HCT116 (cell line): ENCODE results near the gene CDKAL1. TPM values are rescaled to one million over a fixed set of nuclear protein-coding genes. Genes with fewer than 3 reads are reported as not detected.

Source experiments
- ATAC-seq: fragments of 200-7000 bp; cut with Tn5 transposase; 2 replicates; pipeline ENCODE4 v1.9.1; 2020; ENCODE audit warnings: mild to moderate bottlenecking, moderate library complexity
- BruUV-seq: library from RNA; stranded (reverse); fragments of 400-500 nt; replicated peaks from 2 replicates; lab custom pipeline; 2021; lab: Mats Ljungman, UMichigan
- CTCF ChIA-PET: fragments of 300-600 bp; sonication (Branson Sonifier 250); formaldehyde crosslinking; loops from one replicate; lab custom pipeline; 2021; ENCODE audit warnings: antibody characterized with exemption; lab: Charles Lee
- POLR2A ChIA-PET: fragments of 300-600, 350-600 bp; sonication (Branson Sonifier 250); formaldehyde crosslinking; loops from one replicate; lab custom pipeline; 2021; ENCODE audit warnings: antibody characterized with exemption; lab: Charles Lee
- RAD21 ChIA-PET, 2 experiments: fragments of 300-600 bp; sonication (Branson Sonifier 250); formaldehyde crosslinking; loops; one replicate each; lab custom pipeline; 2023; ENCODE audit warnings: low total read pairs in 2 of 2; ENCODE audit not compliant: uncharacterized antibody in 2 of 2, unreplicated experiment in 2 of 2, low non-redundant PET in 1 of 2; lab: Charles Lee
- DNase-seq: peaks from one replicate; pipeline ENCODE4 v3.0.0-alpha.2; 2010; ENCODE audit warnings: low read depth, low spot score
- H2AFZ ChIP-seq: fragments of 200-600 bp; shearing (Covaris generic), sonication (generic); 2 replicates; pipeline ENCODE4 v1.6.1; 2017; ENCODE audit warnings: low read depth, mixed run types, mixed read lengths, antibody characterized with exemption, low read length; ENCODE audit not compliant: poor library complexity, severe bottlenecking
- H3K27ac ChIP-seq: 2 replicates; pipeline ENCODE4 v1.5.1; 2012; ENCODE audit warnings: low read depth, low read length
- H3K27me3 ChIP-seq: fragments of 200-600 bp; sonication (generic); 2 replicates; pipeline ENCODE4 v1.6.1; 2016; ENCODE audit warnings: mixed run types, low read length, mixed read lengths; ENCODE audit not compliant: insufficient read depth
- H3K36me3 ChIP-seq, 2 experiments: fragments of 200-500 bp in 1 of 2; fragments of 200-600 bp in 1 of 2; sonication (Bioruptor generic) in 1 of 2; sonication (generic) in 1 of 2; 2 replicates each; pipeline versions ENCODE4 v1.5.1 to v1.6.1; 2014 to 2016; ENCODE audit warnings: low read length in 2 of 2, inconsistent platforms in 1 of 2, mixed read lengths in 1 of 2, mixed run types in 1 of 2; ENCODE audit not compliant: insufficient read depth in 2 of 2, control insufficient read depth in 1 of 2
- H3K4me1 ChIP-seq, 2 experiments: fragments of 200-600 bp in 1 of 2; sonication (generic) in 1 of 2; 2 replicates each; pipeline versions ENCODE4 v1.5.1 to v1.6.1; 2012 to 2017; ENCODE audit warnings: low read length in 2 of 2, inconsistent platforms in 1 of 2, mild to moderate bottlenecking in 1 of 2, mixed read lengths in 1 of 2, mixed run types in 1 of 2, moderate library complexity in 1 of 2; ENCODE audit not compliant: insufficient read depth in 2 of 2, control insufficient read depth in 1 of 2
- H3K4me2 ChIP-seq: fragments of 200-600 bp; sonication (generic); 2 replicates; pipeline ENCODE4 v1.6.1; 2017; ENCODE audit warnings: mixed run types, low read length, mixed read lengths
- H3K4me3 ChIP-seq, 2 experiments: fragments of 200-600 bp in 1 of 2; sonication (generic) in 1 of 2; replicated peaks in 1 of 2; 2 replicates each; pipeline ENCODE4 v1.5.1; 2011 to 2016; ENCODE audit warnings: low read length in 2 of 2, control low read depth in 1 of 2, low read depth in 1 of 2, mild to moderate bottlenecking in 1 of 2, mixed read lengths in 1 of 2, mixed run types in 1 of 2
- H3K79me2 ChIP-seq: fragments of 200-600 bp; sonication (generic); 2 replicates; pipeline ENCODE4 v1.6.1; 2017; ENCODE audit warnings: mild to moderate bottlenecking, mixed run types, low read length, moderate library complexity, mixed read lengths; ENCODE audit not compliant: insufficient read depth
- H3K9ac ChIP-seq: fragments of 200-600 bp; sonication (generic); 2 replicates; pipeline ENCODE4 v1.6.1; 2016; ENCODE audit warnings: low read length, mixed read lengths
- H3K9me2 ChIP-seq: fragments of 200-600 bp; sonication (generic), shearing (Covaris generic); 2 replicates; pipeline ENCODE4 v1.6.1; 2017; ENCODE audit warnings: mixed run types, mild to moderate bottlenecking, moderate library complexity; ENCODE audit not compliant: insufficient read depth
- H3K9me3 ChIP-seq, 2 experiments: fragments of 200-500 bp in 1 of 2; fragments of 200-600 bp in 1 of 2; sonication (Bioruptor generic) in 1 of 2; sonication (generic) in 1 of 2; 2 replicates each; pipeline ENCODE4 v1.6.1; 2014 to 2017; ENCODE audit warnings: low read length in 2 of 2, mixed read lengths in 2 of 2, inconsistent platforms in 1 of 2, low read depth in 1 of 2, mild to moderate bottlenecking in 1 of 2, mixed run types in 1 of 2, moderate library complexity in 1 of 2; ENCODE audit not compliant: control insufficient read depth in 1 of 2, insufficient read depth in 1 of 2
- H4K20me1 ChIP-seq: fragments of 200-600 bp; sonication (generic), shearing (Covaris generic); 2 replicates; pipeline ENCODE4 v1.6.1; 2017; ENCODE audit warnings: mixed run types, mild to moderate bottlenecking, moderate library complexity; ENCODE audit not compliant: insufficient read depth
- ATF3 ChIP-seq: IDR thresholded peaks from 2 replicates; pipeline ENCODE4 v1.6.1; 2012
- CEBPB ChIP-seq: IDR thresholded peaks from 2 replicates; pipeline ENCODE4 v1.6.1; 2012; ENCODE audit warnings: low read depth
- ELF1 ChIP-seq: IDR thresholded peaks from 2 replicates; pipeline ENCODE4 v1.6.1; 2012; ENCODE audit warnings: low read depth, borderline replicate concordance
- EZH2 ChIP-seq: fragments of 200-600 bp; sonication (generic); IDR thresholded peaks from 2 replicates; pipeline ENCODE4 v1.6.1; 2017; ENCODE audit warnings: antibody characterized with exemption, mixed run types
- EZH2phosphoT487 ChIP-seq: fragments of 200-600 bp; IDR thresholded peaks from 2 replicates; pipeline ENCODE4 v1.6.1; 2018; ENCODE audit warnings: antibody characterized with exemption, borderline replicate concordance
- FOSL1 ChIP-seq: IDR thresholded peaks from 2 replicates; pipeline ENCODE4 v1.6.1; 2012; ENCODE audit warnings: low read depth
- JUND ChIP-seq: IDR thresholded peaks from 2 replicates; pipeline ENCODE4 v1.6.1; 2012
- POLR2AphosphoS5 ChIP-seq: IDR thresholded peaks from 2 replicates; pipeline ENCODE4 v1.6.1; 2011; ENCODE audit warnings: mild to moderate bottlenecking, low read depth, low read length, moderate library complexity
- RAD21 ChIP-seq: IDR thresholded peaks from 2 replicates; pipeline ENCODE4 v1.6.1; 2012; ENCODE audit warnings: low read depth, mild to moderate bottlenecking
- SP1 ChIP-seq: IDR thresholded peaks from 2 replicates; pipeline ENCODE4 v1.6.1; 2012; ENCODE audit warnings: low read depth
- SRF ChIP-seq: IDR thresholded peaks from 2 replicates; pipeline ENCODE4 v1.6.1; 2012; ENCODE audit warnings: low read depth
- YY1 ChIP-seq: IDR thresholded peaks from 2 replicates; pipeline ENCODE4 v1.6.1; 2011; ENCODE audit warnings: low read length, low read depth, moderate library complexity, mild to moderate bottlenecking; ENCODE audit not compliant: insufficient replicate concordance; ENCODE audit errors: extremely low read depth
- ZBTB33 ChIP-seq: IDR thresholded peaks from 2 replicates; pipeline ENCODE4 v1.6.1; 2011; ENCODE audit warnings: mild to moderate bottlenecking, low read length, moderate library complexity; ENCODE audit not compliant: insufficient replicate concordance; ENCODE audit errors: extremely low read depth
- ZFX ChIP-seq: fragments of 450-650 bp; IDR thresholded peaks from 2 replicates; pipeline ENCODE4 v1.6.1; 2017
- ZNF274 ChIP-seq: fragments of 200-500 bp; sonication (Bioruptor generic); IDR thresholded peaks from 2 replicates; pipeline ENCODE4 v1.6.1; 2014; ENCODE audit warnings: mild to moderate bottlenecking, low read depth, low read length, inconsistent platforms
- intact Hi-C: fragments of 100-400 bp; cut with micrococcal nuclease; formaldehyde crosslinking; loops from 2 replicates; pipeline ENCODE4 v1.10.0; 2022
- total RNA-seq: library from RNA; stranded (reverse); gene quantifications from one replicate; pipeline ENCODE4 v1.2.1, GENCODE V29; 2021; ENCODE audit not compliant: unreplicated experiment

The CDKAL1 gene
- total RNA-seq, 1 experiment from 2014 or later, result 14.9 TPM

GRCh38 chr6:20672038-20672437 lies 137.8 kb downstream of the CDKAL1 start:
- no peak overlapping the region for H3K4me2 ChIP-seq
- intact Hi-C loops, result no loop called here
- no peak for ATAC-seq
- no peaks in the 10 kb centered on the region for H3K36me3 ChIP-seq
- ChIA-PET POLR2A (no interaction called here), CTCF (no interaction called here), RAD21 (no interaction called here)
- no peak for DNase-seq
- no peaks in the 10 kb centered on the region for H3K27me3 ChIP-seq
- no peak for TF ChIP-seq EZH2
- TF ChIP-seq SRF, result no peak
- no peak for TF ChIP-seq ELF1
- no peak for TF ChIP-seq ZBTB33
- no peak for TF ChIP-seq YY1
- no peak for TF ChIP-seq ZNF274
- TF ChIP-seq ZFX, result no peak
- no peak for TF ChIP-seq CEBPB
- TF ChIP-seq SP1, result no peak
- H4K20me1 ChIP-seq, result no peaks in the 10 kb centered on the region
- peaks cover 4% of the 10 kb centered on the region; the same call in 1 of the 2 replicates for H3K79me2 ChIP-seq
- no peaks in the 10 kb centered on the region for H3K9me3 ChIP-seq
- H3K9ac ChIP-seq, result no peak overlapping the region
- H2AFZ ChIP-seq, result no peak overlapping the region
- H3K9me2 ChIP-seq, result no peaks in the 10 kb centered on the region
- no peak overlapping the region for H3K4me3 ChIP-seq
- BruUV-seq, result no TSS peak
- no peaks in the 10 kb centered on the region for H3K4me1 ChIP-seq
- no peak overlapping the region for H3K27ac ChIP-seq

- no peak overlapping the region for H3K4me2 ChIP-seq
- peaks cover 4% of the 10 kb centered on the region; the same call in 1 of the 2 replicates for H3K79me2 ChIP-seq
- H3K9me2 ChIP-seq, result no peaks in the 10 kb centered on the region
- no peaks in the 10 kb centered on the region for H3K27me3 ChIP-seq
- RAD21 ChIA-PET, result no interaction called here
- H3K9me3 ChIP-seq, result no peaks in the 10 kb centered on the region
- no peak overlapping the region for H3K4me3 ChIP-seq
- H4K20me1 ChIP-seq, result no peaks in the 10 kb centered on the region
- no peak overlapping the region for H3K9ac ChIP-seq
- BruUV-seq, result no TSS peak
- TF ChIP-seq ATF3, result no peak
- TF ChIP-seq EZH2phosphoT487, result no peak
- no peak for TF ChIP-seq FOSL1
- TF ChIP-seq ZBTB33, result no peak
- no peak for TF ChIP-seq POLR2AphosphoS5
- TF ChIP-seq RAD21, result no peak
- TF ChIP-seq ZFX, result no peak
- TF ChIP-seq JUND, result no peak
- no peaks in the 10 kb centered on the region for H3K4me1 ChIP-seq
- intact Hi-C loops, result no loop called here
- ATAC-seq, result no peak
- POLR2A ChIA-PET, result no interaction called here
- DNase-seq, result no peak
- CTCF ChIA-PET, result no interaction called here
- H3K36me3 ChIP-seq, result no peaks in the 10 kb centered on the region
- no peak overlapping the region for H2AFZ ChIP-seq
- no peak overlapping the region for H3K27ac ChIP-seq
Measured at GRCh38 chr6:20673458-20673857, 139.2 kb downstream of the CDKAL1 start.
